ENCODE measurements around the gene EYS.

Gene EYS

GRCh38 chr6:63730311-63730710 is 1976.7 kb downstream of the EYS start:
- H3K4me1 ChIP-seq: no peaks in the 10 kb centered on the region
- no peaks in the 10 kb centered on the region for H3K9me3 ChIP-seq (ENCODE audit: control insufficient read depth, low read length)
- no peak overlapping the region for H3K27ac ChIP-seq
- peaks cover 2% of the 10 kb centered on the region for H3K79me2 ChIP-seq
- H3K4me3 ChIP-seq (ENCODE audit: low read depth, low read length): no peak overlapping the region
- no peak for TF ChIP-seq CTCF (IDR thresholded peaks at IDR 0.05)
- no peak overlapping the region for H3K4me2 ChIP-seq (ENCODE audit: low read length)
- H2AFZ ChIP-seq: no peak overlapping the region
- no peak overlapping the region for H3K9ac ChIP-seq
- no peaks in the 10 kb centered on the region for H3K36me3 ChIP-seq (ENCODE audit: control insufficient read depth, insufficient read depth, low read length)
- H3K27me3 ChIP-seq (ENCODE audit: control insufficient read depth, insufficient read depth, low read length): no peaks in the 10 kb centered on the region

- no peak overlapping the region for H3K4me2 ChIP-seq (ENCODE audit: low read length)
- TF ChIP-seq CTCF (IDR thresholded peaks at IDR 0.05): no peak
These were observed 1982.3 kb downstream of the EYS start for GRCh38 chr6:63724721-63725120.

GRCh38 chr6:63721181-63721580 is 1985.8 kb downstream of the EYS start:
- Histone ChIP-seq H3K4me1 (no peaks in the 10 kb centered on the region), H3K4me2 (ENCODE audit: low read length) (no peak overlapping the region), H3K9me3 (ENCODE audit: control insufficient read depth, low read length) (no peaks in the 10 kb centered on the region), H3K4me3 (ENCODE audit: low read depth, low read length) (no peak overlapping the region), H3K9ac (no peak overlapping the region), H2AFZ (no peak overlapping the region), H3K36me3 (ENCODE audit: control insufficient read depth, insufficient read depth, low read length) (no peaks in the 10 kb centered on the region), H3K27ac (no peak overlapping the region), H3K27me3 (ENCODE audit: control insufficient read depth, insufficient read depth, low read length) (no peaks in the 10 kb centered on the region), H3K79me2 (no peaks in the 10 kb centered on the region)
- TF ChIP-seq CTCF (IDR thresholded peaks at IDR 0.05): no peak

More at GRCh38 chr6:63724721-63725120, 1982.3 kb downstream of the EYS start:
- no peaks in the 10 kb centered on the region for H3K27me3 ChIP-seq (ENCODE audit: control insufficient read depth, insufficient read depth, low read length)
- H3K79me2 ChIP-seq: no peaks in the 10 kb centered on the region
- H3K9me3 ChIP-seq (ENCODE audit: control insufficient read depth, low read length): no peaks in the 10 kb centered on the region
- no peak overlapping the region for H2AFZ ChIP-seq
- no peaks in the 10 kb centered on the region for H3K4me1 ChIP-seq
- no peak overlapping the region for H3K4me3 ChIP-seq (ENCODE audit: low read depth, low read length)
- H3K36me3 ChIP-seq (ENCODE audit: control insufficient read depth, insufficient read depth, low read length): no peaks in the 10 kb centered on the region
- no peak overlapping the region for H3K9ac ChIP-seq
- no peak overlapping the region for H3K27ac ChIP-seq

GRCh38 chr6:63716169-63716568 is 1990.9 kb downstream of the EYS start:
- H3K36me3 ChIP-seq (ENCODE audit: control insufficient read depth, insufficient read depth, low read length): no peaks in the 10 kb centered on the region

More at GRCh38 chr6:63716169-63716568, 1990.9 kb downstream of the EYS start:
- Histone ChIP-seq H3K4me2 (ENCODE audit: low read length) (no peak overlapping the region), H3K79me2 (no peaks in the 10 kb centered on the region), H3K4me1 (no peaks in the 10 kb centered on the region), H3K27me3 (ENCODE audit: control insufficient read depth, insufficient read depth, low read length) (no peaks in the 10 kb centered on the region), H3K9me3 (ENCODE audit: control insufficient read depth, low read length) (no peaks in the 10 kb centered on the region), H3K27ac (no peak overlapping the region), H3K4me3 (ENCODE audit: low read depth, low read length) (no peak overlapping the region), H3K9ac (no peak overlapping the region), H2AFZ (no peak overlapping the region)
- no peak for TF ChIP-seq CTCF (IDR thresholded peaks at IDR 0.05)

Data from parathyroid adenoma (tissue), 2 donors.